ENCODE data around the gene SGSM1.

SGSM1 gene

DNA sequence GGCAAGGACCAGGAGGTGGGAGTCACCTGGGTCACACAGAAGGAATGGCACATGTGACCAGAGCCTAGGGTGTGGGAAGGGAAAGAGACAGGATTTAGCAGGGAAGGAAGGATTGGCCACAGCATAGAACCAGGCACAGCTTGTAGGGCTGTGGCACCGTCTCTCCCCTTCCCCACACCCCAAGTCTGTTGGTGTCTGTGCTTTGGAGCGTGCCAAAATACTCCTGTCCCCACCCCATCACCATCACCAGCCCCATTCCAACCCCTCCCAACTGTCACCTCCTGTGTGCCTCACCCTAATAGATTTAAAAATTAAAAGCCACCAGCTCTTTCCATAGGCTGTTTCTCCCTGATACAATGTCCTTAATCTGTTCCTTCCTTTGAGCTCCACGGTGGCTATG lies 18.2 kb downstream of the SGSM1 start:
- ChIA-PET CTCF (interaction anchor here (0.6 to 3.4 kb wide), 5 partner anchors 9 to 883 kb away, joined by 3 to 12 read pairs (median 4); no protein-coding TSS in a partner anchor), POLR2A (interaction anchor here (0.6 kb wide), 1 partner anchor 47 kb away, joined by 7 read pairs; no protein-coding TSS in a partner anchor)
- Histone ChIP-seq H3K9me3 (ENCODE audit: control insufficient read depth, insufficient read depth, low read depth, low read length) (no peaks in the 10 kb centered on the region), H3K4me1 (ENCODE audit: control insufficient read depth, insufficient read depth, low read length) (no peaks in the 10 kb centered on the region), H3K36me3 (ENCODE audit: control insufficient read depth in 2 of 2, insufficient read depth in 1 of 2, low read length in 2 of 2) (no peaks in the 10 kb centered on the region), H3K4me3 (ENCODE audit: low read depth, low read length) (no peak overlapping the region), H3K27ac (ENCODE audit: extremely low read depth, low read depth, low read length) (no peak overlapping the region)
- no peak for TF ChIP-seq MYNN (tag by site-specific recombination; IDR thresholded peaks at IDR 0.05; ENCODE audit: borderline replicate concordance)
- TF ChIP-seq, protein P1, sequence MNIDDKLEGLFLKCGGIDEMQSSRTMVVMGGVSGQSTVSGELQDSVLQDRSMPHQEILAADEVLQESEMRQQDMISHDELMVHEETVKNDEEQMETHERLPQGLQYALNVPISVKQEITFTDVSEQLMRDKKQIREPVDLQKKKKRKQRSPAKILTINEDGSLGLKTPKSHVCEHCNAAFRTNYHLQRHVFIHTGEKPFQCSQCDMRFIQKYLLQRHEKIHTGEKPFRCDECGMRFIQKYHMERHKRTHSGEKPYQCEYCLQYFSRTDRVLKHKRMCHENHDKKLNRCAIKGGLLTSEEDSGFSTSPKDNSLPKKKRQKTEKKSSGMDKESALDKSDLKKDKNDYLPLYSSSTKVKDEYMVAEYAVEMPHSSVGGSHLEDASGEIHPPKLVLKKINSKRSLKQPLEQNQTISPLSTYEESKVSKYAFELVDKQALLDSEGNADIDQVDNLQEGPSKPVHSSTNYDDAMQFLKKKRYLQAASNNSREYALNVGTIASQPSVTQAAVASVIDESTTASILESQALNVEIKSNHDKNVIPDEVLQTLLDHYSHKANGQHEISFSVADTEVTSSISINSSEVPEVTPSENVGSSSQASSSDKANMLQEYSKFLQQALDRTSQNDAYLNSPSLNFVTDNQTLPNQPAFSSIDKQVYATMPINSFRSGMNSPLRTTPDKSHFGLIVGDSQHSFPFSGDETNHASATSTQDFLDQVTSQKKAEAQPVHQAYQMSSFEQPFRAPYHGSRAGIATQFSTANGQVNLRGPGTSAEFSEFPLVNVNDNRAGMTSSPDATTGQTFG (tag by site-specific recombination; IDR thresholded peaks at IDR 0.05; ENCODE audit: borderline replicate concordance) = no peak
- no peak for TF ChIP-seq ZNF76 (tag by site-specific recombination; IDR thresholded peaks at IDR 0.05; ENCODE audit: borderline replicate concordance, low read depth)
- TF ChIP-seq, protein P2, sequence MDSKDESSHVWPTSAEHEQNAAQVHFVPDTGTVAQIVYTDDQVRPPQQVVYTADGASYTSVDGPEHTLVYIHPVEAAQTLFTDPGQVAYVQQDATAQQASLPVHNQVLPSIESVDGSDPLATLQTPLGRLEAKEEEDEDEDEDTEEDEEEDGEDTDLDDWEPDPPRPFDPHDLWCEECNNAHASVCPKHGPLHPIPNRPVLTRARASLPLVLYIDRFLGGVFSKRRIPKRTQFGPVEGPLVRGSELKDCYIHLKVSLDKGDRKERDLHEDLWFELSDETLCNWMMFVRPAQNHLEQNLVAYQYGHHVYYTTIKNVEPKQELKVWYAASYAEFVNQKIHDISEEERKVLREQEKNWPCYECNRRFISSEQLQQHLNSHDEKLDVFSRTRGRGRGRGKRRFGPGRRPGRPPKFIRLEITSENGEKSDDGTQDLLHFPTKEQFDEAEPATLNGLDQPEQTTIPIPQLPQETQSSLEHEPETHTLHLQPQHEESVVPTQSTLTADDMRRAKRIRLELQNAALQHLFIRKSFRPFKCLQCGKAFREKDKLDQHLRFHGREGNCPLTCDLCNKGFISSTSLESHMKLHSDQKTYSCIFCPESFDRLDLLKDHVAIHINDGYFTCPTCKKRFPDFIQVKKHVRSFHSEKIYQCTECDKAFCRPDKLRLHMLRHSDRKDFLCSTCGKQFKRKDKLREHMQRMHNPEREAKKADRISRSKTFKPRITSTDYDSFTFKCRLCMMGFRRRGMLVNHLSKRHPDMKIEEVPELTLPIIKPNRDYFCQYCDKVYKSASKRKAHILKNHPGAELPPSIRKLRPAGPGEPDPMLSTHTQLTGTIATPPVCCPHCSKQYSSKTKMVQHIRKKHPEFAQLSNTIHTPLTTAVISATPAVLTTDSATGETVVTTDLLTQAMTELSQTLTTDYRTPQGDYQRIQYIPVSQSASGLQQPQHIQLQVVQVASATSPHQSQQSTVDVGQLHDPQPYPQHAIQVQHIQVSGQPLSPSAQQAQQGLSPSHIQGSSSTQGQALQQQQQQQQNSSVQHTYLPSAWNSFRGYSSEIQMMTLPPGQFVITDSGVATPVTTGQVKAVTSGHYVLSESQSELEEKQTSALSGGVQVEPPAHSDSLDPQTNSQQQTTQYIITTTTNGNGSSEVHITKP (tag by site-specific recombination; IDR thresholded peaks at IDR 0.05) = no peak
- no peak for TF ChIP-seq ZNF624 (tag by site-specific recombination; IDR thresholded peaks at IDR 0.05)
- no peak for TF ChIP-seq KLF1 (tag by site-specific recombination; IDR thresholded peaks at IDR 0.05)
- no peak for TF ChIP-seq ZNF341 (tag by site-specific recombination; IDR thresholded peaks at IDR 0.05; ENCODE audit: low read depth)
- TF ChIP-seq ZNF654 (tag by site-specific recombination; IDR thresholded peaks at IDR 0.05; ENCODE audit: low read depth) = no peak
- TF ChIP-seq BCL11A (tag by site-specific recombination; IDR thresholded peaks at IDR 0.05; ENCODE audit: low read depth) = no peak
- TF ChIP-seq, protein P3, sequence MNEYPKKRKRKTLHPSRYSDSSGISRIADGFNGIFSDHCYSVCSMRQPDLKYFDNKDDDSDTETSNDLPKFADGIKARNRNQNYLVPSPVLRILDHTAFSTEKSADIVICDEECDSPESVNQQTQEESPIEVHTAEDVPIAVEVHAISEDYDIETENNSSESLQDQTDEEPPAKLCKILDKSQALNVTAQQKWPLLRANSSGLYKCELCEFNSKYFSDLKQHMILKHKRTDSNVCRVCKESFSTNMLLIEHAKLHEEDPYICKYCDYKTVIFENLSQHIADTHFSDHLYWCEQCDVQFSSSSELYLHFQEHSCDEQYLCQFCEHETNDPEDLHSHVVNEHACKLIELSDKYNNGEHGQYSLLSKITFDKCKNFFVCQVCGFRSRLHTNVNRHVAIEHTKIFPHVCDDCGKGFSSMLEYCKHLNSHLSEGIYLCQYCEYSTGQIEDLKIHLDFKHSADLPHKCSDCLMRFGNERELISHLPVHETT (tag by site-specific recombination; IDR thresholded peaks at IDR 0.05) = no peak
- TF ChIP-seq, protein P4, sequence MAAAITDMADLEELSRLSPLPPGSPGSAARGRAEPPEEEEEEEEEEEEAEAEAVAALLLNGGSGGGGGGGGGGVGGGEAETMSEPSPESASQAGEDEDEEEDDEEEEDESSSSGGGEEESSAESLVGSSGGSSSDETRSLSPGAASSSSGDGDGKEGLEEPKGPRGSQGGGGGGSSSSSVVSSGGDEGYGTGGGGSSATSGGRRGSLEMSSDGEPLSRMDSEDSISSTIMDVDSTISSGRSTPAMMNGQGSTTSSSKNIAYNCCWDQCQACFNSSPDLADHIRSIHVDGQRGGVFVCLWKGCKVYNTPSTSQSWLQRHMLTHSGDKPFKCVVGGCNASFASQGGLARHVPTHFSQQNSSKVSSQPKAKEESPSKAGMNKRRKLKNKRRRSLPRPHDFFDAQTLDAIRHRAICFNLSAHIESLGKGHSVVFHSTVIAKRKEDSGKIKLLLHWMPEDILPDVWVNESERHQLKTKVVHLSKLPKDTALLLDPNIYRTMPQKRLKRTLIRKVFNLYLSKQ (tag by site-specific recombination; IDR thresholded peaks at IDR 0.05; ENCODE audit: borderline replicate concordance) = no peak

DNA sequence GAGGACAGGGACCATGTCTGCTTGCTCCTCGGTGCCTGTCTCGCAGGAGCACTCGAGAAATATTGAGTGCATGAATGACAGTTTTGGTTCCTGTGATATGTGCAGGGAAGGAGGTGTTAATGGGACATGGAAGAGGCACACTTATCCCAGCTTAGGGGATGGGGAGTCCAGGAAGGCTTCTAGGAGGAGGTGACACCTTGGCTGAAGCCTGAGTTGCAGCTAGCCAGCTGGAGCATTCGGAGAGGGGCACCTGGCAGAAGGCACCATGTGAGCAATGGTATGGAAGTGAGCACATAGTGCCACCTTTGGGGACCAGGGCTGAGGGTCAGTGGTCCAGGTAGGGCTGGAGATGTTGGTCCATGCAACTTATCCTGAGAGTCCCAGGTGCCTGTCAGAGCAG lies 18.9 kb downstream of the SGSM1 start:
- H3K4me1 ChIP-seq (ENCODE audit: control insufficient read depth, insufficient read depth, low read length) = no peaks in the 10 kb centered on the region
- H3K36me3 ChIP-seq (ENCODE audit: control insufficient read depth in 2 of 2, insufficient read depth in 1 of 2, low read length in 2 of 2) = no peaks in the 10 kb centered on the region
- H3K27ac ChIP-seq (ENCODE audit: extremely low read depth, low read depth, low read length) = no peak overlapping the region
- no peaks in the 10 kb centered on the region for H3K9me3 ChIP-seq (ENCODE audit: control insufficient read depth, insufficient read depth, low read depth, low read length)
- no peak overlapping the region for H3K4me3 ChIP-seq (ENCODE audit: low read depth, low read length)
- ChIA-PET CTCF (interaction anchor here (3.4 kb wide), 1 partner anchor 22 kb away, joined by 12 read pairs; no protein-coding TSS in a partner anchor), POLR2A (interaction anchor here (0.6 kb wide), 1 partner anchor 48 kb away, joined by 3 read pairs; no protein-coding TSS in a partner anchor)
- TF ChIP-seq ZNF555 (tag by site-specific recombination; conservative IDR thresholded peaks at IDR 0.05) (no peak), MEIS1 (CRISPR knock-in tag; IDR thresholded peaks at IDR 0.05; ENCODE audit: borderline replicate concordance) (no peak), ZNF571 (tag by site-specific recombination; IDR thresholded peaks at IDR 0.05) (no peak), ZNF76 (tag by site-specific recombination; IDR thresholded peaks at IDR 0.05; ENCODE audit: borderline replicate concordance, low read depth) (no peak), MYNN (tag by site-specific recombination; IDR thresholded peaks at IDR 0.05; ENCODE audit: borderline replicate concordance) (no peak), ZNF19 (tag by site-specific recombination; IDR thresholded peaks at IDR 0.05; ENCODE audit: low read depth) (no peak), ZBTB7A (tag by site-specific recombination; IDR thresholded peaks at IDR 0.05; ENCODE audit: low read depth) (no peak), ZNF155 (tag by site-specific recombination; IDR thresholded peaks at IDR 0.05) (no peak), ZSCAN30 (tag by site-specific recombination; IDR thresholded peaks at IDR 0.05) (no peak), ZFP37 (tag by site-specific recombination; IDR thresholded peaks at IDR 0.05) (no peak), TCF7L2 (IDR thresholded peaks at IDR 0.05; ENCODE audit: borderline replicate concordance, low read depth, low read length) (no peak), GFI1B (tag by site-specific recombination; IDR thresholded peaks at IDR 0.05) (no peak)
- TF ChIP-seq, protein P5, sequence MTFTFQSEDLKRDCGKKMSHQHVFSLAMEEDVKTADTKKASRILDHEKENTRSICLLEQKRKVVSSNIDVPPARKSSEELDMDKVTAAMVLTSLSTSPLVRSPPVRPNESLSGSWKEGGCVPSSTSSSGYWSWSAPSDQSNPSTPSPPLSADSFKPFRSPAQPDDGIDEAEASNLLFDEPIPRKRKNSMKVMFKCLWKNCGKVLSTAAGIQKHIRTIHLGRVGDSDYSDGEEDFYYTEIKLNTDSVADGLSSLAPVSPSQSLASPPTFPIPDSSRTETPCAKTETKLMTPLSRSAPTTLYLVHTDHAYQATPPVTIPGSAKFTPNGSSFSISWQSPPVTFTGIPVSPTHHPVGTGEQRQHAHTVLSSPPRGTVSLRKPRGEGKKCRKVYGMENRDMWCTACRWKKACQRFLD (tag by site-specific recombination; IDR thresholded peaks at IDR 0.05) = no peak
- TF ChIP-seq, protein P3 (tag by site-specific recombination; IDR thresholded peaks at IDR 0.05) = no peak
